ENCODE results near the gene ATG5.

The ATG5 gene

DNA sequence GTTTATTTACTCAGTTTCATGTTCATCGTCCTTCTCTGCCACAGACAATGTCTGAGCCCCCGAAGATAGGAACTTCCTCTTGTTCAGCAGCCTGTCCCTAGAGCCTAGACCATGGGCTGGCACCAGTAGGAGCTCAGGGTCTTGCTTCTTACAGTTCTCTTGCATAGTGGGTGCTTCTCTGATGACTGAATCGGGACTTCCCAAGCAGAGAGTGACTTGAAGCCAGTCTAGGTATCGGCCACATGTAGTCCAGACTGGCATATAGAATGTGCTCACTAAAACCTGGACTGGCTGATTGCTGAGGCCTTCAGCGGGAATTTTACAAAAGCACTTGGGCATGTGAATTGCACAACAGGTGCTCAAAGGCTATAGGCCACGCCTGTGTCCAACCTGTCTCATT is 187.4 kb downstream of the ATG5 start:
- CTCF ChIA-PET = no interaction called here
- no peak overlapping the region for H3K4me3 ChIP-seq (ENCODE audit: low read depth, low read length)
- POLR2A ChIA-PET = no interaction called here
- no peaks in the 10 kb centered on the region for H3K9me3 ChIP-seq (ENCODE audit: control insufficient read depth, insufficient read depth, low read depth, low read length)
- no peaks in the 10 kb centered on the region for H3K4me1 ChIP-seq (ENCODE audit: control insufficient read depth, insufficient read depth, low read length)
- no peak overlapping the region for H3K27ac ChIP-seq (ENCODE audit: extremely low read depth, low read depth, low read length)
- H3K36me3 ChIP-seq (ENCODE audit: control insufficient read depth in 2 of 2, insufficient read depth in 1 of 2, low read length in 2 of 2) = no peaks in the 10 kb centered on the region
- TF ChIP-seq, protein P1, sequence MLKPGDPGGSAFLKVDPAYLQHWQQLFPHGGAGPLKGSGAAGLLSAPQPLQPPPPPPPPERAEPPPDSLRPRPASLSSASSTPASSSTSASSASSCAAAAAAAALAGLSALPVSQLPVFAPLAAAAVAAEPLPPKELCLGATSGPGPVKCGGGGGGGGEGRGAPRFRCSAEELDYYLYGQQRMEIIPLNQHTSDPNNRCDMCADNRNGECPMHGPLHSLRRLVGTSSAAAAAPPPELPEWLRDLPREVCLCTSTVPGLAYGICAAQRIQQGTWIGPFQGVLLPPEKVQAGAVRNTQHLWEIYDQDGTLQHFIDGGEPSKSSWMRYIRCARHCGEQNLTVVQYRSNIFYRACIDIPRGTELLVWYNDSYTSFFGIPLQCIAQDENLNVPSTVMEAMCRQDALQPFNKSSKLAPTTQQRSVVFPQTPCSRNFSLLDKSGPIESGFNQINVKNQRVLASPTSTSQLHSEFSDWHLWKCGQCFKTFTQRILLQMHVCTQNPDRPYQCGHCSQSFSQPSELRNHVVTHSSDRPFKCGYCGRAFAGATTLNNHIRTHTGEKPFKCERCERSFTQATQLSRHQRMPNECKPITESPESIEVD (tag by site-specific recombination; IDR thresholded peaks at IDR 0.05) = no peak
- TF ChIP-seq MZF1 (tag by site-specific recombination; IDR thresholded peaks at IDR 0.05; ENCODE audit: borderline replicate concordance) = no peak
- no peak for TF ChIP-seq ZNF155 (tag by site-specific recombination; IDR thresholded peaks at IDR 0.05)
- TF ChIP-seq ZNF837 (tag by site-specific recombination; IDR thresholded peaks at IDR 0.05) = no peak
- no peak for TF ChIP-seq MEIS1 (CRISPR knock-in tag; IDR thresholded peaks at IDR 0.05; ENCODE audit: borderline replicate concordance)
- TF ChIP-seq ZBTB17 (tag by site-specific recombination; IDR thresholded peaks at IDR 0.05) = no peak
- no peak for TF ChIP-seq ZNF354C (tag by site-specific recombination; IDR thresholded peaks at IDR 0.05; ENCODE audit: borderline replicate concordance, low read depth)
- TF ChIP-seq ZNF391 (tag by site-specific recombination; IDR thresholded peaks at IDR 0.05; ENCODE audit: borderline replicate concordance, low read depth) = no peak
- TF ChIP-seq, protein P2, sequence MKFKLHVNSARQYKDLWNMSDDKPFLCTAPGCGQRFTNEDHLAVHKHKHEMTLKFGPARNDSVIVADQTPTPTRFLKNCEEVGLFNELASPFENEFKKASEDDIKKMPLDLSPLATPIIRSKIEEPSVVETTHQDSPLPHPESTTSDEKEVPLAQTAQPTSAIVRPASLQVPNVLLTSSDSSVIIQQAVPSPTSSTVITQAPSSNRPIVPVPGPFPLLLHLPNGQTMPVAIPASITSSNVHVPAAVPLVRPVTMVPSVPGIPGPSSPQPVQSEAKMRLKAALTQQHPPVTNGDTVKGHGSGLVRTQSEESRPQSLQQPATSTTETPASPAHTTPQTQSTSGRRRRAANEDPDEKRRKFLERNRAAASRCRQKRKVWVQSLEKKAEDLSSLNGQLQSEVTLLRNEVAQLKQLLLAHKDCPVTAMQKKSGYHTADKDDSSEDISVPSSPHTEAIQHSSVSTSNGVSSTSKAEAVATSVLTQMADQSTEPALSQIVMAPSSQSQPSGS (tag by site-specific recombination; IDR thresholded peaks at IDR 0.05; ENCODE audit: low read depth) = no peak
- no peak for TF ChIP-seq ZFP69B (tag by site-specific recombination; IDR thresholded peaks at IDR 0.05)
- no peak for TF ChIP-seq ZNF350 (tag by site-specific recombination; IDR thresholded peaks at IDR 0.05)
- no peak for TF ChIP-seq ZNF23 (tag by site-specific recombination; IDR thresholded peaks at IDR 0.05; ENCODE audit: borderline replicate concordance)
- no peak for TF ChIP-seq ZNF792 (tag by site-specific recombination; IDR thresholded peaks at IDR 0.05)
- TF ChIP-seq ZNF544 (tag by site-specific recombination; IDR thresholded peaks at IDR 0.05) = no peak
- TF ChIP-seq, protein P3, sequence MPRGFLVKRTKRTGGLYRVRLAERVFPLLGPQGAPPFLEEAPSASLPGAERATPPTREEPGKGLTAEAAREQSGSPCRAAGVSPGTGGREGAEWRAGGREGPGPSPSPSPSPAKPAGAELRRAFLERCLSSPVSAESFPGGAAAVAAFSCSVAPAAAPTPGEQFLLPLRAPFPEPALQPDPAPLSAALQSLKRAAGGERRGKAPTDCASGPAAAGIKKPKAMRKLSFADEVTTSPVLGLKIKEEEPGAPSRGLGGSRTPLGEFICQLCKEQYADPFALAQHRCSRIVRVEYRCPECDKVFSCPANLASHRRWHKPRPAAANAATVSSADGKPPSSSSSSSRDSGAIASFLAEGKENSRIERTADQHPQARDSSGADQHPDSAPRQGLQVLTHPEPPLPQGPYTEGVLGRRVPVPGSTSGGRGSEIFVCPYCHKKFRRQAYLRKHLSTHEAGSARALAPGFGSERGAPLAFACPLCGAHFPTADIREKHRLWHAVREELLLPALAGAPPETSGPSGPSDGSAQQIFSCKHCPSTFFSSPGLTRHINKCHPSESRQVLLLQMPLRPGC (tag by site-specific recombination; IDR thresholded peaks at IDR 0.05) = no peak

DNA sequence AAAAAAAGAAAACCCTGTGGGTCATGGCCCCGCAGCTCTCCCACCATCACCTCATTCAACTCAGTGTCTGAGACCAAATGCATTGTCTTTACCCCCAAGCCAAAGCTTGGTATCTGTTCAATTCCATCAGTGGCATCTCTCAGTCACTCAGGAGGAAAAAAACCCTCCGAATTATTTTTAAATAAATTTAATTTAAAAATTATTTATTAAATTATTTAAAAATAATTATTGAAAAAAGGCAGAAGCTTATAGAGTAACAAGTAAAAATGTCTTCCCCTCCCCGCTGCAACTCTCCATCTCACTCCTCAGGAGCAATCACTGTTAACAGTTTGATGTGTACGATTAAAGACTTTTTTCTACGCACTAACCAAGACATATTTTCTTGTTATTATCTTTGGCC is 188.7 kb downstream of the ATG5 start:
- H3K4me1 ChIP-seq (ENCODE audit: control insufficient read depth, insufficient read depth, low read length) = no peaks in the 10 kb centered on the region
- no peaks in the 10 kb centered on the region for H3K36me3 ChIP-seq (ENCODE audit: control insufficient read depth in 2 of 2, insufficient read depth in 1 of 2, low read length in 2 of 2)
- ChIA-PET POLR2A (no interaction called here), CTCF (interaction anchor here (0.7 kb wide), 1 partner anchor 239 kb away, joined by 3 read pairs; no protein-coding TSS in a partner anchor)
- no peaks in the 10 kb centered on the region for H3K9me3 ChIP-seq (ENCODE audit: control insufficient read depth, insufficient read depth, low read depth, low read length)
- H3K27ac ChIP-seq (ENCODE audit: extremely low read depth, low read depth, low read length) = no peak overlapping the region
- TF ChIP-seq, protein P4, sequence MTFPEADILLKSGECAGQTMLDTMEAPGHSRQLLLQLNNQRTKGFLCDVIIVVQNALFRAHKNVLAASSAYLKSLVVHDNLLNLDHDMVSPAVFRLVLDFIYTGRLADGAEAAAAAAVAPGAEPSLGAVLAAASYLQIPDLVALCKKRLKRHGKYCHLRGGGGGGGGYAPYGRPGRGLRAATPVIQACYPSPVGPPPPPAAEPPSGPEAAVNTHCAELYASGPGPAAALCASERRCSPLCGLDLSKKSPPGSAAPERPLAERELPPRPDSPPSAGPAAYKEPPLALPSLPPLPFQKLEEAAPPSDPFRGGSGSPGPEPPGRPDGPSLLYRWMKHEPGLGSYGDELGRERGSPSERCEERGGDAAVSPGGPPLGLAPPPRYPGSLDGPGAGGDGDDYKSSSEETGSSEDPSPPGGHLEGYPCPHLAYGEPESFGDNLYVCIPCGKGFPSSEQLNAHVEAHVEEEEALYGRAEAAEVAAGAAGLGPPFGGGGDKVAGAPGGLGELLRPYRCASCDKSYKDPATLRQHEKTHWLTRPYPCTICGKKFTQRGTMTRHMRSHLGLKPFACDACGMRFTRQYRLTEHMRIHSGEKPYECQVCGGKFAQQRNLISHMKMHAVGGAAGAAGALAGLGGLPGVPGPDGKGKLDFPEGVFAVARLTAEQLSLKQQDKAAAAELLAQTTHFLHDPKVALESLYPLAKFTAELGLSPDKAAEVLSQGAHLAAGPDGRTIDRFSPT (tag by site-specific recombination; IDR thresholded peaks at IDR 0.05) = no peak
- TF ChIP-seq ZNF600 (tag by site-specific recombination; IDR thresholded peaks at IDR 0.05) (no peak), PRDM1 (tag by site-specific recombination; IDR thresholded peaks at IDR 0.05) (no peak), ZNF302 (tag by site-specific recombination; IDR thresholded peaks at IDR 0.05; ENCODE audit: low read depth) (no peak), ZNF112 (tag by site-specific recombination; IDR thresholded peaks at IDR 0.05) (no peak), ZBTB17 (tag by site-specific recombination; IDR thresholded peaks at IDR 0.05) (no peak), ZBTB48 (tag by site-specific recombination; IDR thresholded peaks at IDR 0.05) (no peak), ZNF658 (tag by site-specific recombination; IDR thresholded peaks at IDR 0.05) (no peak), SP7 (tag by site-specific recombination; IDR thresholded peaks at IDR 0.05) (no peak)
- TF ChIP-seq, protein P5, sequence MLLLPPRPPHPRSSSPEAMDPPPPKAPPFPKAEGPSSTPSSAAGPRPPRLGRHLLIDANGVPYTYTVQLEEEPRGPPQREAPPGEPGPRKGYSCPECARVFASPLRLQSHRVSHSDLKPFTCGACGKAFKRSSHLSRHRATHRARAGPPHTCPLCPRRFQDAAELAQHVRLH (tag by site-specific recombination; IDR thresholded peaks at IDR 0.05) = no peak
- TF ChIP-seq, protein P6, sequence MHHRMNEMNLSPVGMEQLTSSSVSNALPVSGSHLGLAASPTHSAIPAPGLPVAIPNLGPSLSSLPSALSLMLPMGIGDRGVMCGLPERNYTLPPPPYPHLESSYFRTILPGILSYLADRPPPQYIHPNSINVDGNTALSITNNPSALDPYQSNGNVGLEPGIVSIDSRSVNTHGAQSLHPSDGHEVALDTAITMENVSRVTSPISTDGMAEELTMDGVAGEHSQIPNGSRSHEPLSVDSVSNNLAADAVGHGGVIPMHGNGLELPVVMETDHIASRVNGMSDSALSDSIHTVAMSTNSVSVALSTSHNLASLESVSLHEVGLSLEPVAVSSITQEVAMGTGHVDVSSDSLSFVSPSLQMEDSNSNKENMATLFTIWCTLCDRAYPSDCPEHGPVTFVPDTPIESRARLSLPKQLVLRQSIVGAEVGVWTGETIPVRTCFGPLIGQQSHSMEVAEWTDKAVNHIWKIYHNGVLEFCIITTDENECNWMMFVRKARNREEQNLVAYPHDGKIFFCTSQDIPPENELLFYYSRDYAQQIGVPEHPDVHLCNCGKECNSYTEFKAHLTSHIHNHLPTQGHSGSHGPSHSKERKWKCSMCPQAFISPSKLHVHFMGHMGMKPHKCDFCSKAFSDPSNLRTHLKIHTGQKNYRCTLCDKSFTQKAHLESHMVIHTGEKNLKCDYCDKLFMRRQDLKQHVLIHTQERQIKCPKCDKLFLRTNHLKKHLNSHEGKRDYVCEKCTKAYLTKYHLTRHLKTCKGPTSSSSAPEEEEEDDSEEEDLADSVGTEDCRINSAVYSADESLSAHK (tag by site-specific recombination; IDR thresholded peaks at IDR 0.05) = no peak
- no peak overlapping the region for H3K4me3 ChIP-seq (ENCODE audit: low read depth, low read length)

Data from HEK293 (cell line).